Esophagus mucosa (tissue), 1 donor: ENCODE results near the gene FIGLA. TPM values are rescaled to one million over a fixed set of nuclear protein-coding genes. Genes with fewer than 3 reads are reported as not detected.
"Not testable (repeated sequence)": the region's sequence is repeated elsewhere in the genome, so short reads cannot be mapped to it uniquely, and the experiment has no call there.

Experiments used
- ATAC-seq: fragments of 200-7000 bp; cut with Tn5 transposase; one replicate; pipeline ENCODE4 v1.9.1; 2020
- total RNA-seq: library from RNA; stranded (reverse); gene quantifications from one replicate; pipeline ENCODE4 v1.2.4, GENCODE V29; 2023
- donor health status: DM: yes; HTN: yes; CAD: no.

FIGLA gene
- total RNA-seq, 1 donor from 2014 or later: not detected

- peak; percentile 51 for ATAC-seq
Measured at GRCh38 chr2:70743677-70744076, 46.8 kb downstream of the FIGLA start.

DNA sequence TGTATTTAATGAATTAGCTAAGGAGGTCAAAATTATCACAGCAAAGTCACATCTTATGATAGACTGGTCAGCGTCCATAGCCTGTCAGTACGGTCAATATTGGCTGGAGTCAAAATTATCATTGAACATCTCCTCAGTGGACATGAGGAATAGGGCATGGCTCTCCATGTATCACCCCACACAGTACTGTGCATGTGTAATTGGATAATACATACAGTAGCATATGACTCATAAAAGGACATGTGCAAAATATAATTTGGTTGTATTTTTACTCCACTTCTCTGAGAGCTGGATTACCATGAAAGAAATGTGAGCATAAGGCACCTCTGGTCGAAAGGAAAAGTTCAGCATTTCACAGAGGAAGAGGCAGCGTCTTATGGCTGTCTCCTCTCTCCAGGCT is 47.4 kb downstream of the FIGLA start:
- ATAC-seq: no peak

GRCh38 chr2:70739492-70739891 is 51.0 kb downstream of the FIGLA start:
- ATAC-seq: not testable (repeated sequence)

DNA sequence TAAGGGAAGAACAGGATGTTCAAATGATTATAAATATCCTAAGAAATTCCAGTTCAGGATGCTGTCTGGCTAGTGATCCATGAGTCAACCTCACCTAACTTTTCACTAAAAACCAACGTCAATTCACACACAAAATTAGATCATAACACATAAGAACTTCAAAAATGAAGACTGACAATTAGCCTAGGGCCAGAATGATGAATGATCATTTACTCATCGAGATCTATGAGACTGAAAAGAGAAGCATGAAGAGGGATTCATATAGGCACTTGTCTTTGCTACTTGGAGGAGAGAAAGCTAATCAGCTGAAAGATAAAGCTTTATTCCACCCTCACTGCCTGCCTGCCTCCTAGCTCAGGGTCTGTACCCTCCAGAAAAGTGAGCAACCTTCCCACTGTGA is 52.3 kb downstream of the FIGLA start:
- no peak for ATAC-seq

GRCh38 chr2:70735071-70735470 is 55.4 kb downstream of the FIGLA start:
- no peak for ATAC-seq

DNA sequence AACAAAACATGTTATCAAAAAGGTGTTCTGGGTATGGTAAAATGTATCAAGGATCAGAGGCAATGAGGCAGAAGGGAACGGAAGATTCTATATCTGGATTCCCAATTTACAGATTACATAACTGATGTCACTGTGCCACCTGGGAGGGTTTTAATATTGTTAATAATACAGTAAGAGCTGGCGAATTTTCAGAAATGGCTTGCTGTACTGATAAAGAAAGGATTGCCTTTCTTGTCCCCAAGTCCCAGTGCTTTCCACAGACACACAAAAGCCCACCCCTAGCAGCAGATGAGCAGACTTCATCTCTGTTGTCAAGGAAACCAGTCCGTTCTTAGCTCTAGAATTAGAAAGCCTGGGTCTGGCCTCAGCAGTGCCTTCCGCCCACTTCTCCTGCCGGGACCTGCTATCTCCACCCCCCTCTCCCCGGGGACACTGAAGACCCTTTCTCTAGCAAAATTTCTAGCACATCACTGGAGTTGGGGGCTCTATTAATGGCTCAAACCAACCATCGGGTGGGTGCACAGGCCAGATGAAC is 56.7 kb downstream of the FIGLA start:
- no peak for ATAC-seq

GRCh38 chr2:70732766-70733645 is 57.4 kb downstream of the FIGLA start:
- no peak for ATAC-seq

- peak; percentile 87 for ATAC-seq
Measured at GRCh38 chr2:70730730-70731129, 59.7 kb downstream of the FIGLA start.

GRCh38 chr2:70729647-70730046 is 60.8 kb downstream of the FIGLA start:
- ATAC-seq: no peak

GRCh38 chr2:70728128-70728527 is 62.3 kb downstream of the FIGLA start:
- no peak for ATAC-seq

Other genes with a start within 250 kb of the FIGLA start
- 42.6 TPM for gene TGFA, start 236.8 kb downstream of the FIGLA start, total RNA-seq
- gene ADD2, start 22.4 kb downstream of the FIGLA start, total RNA-seq: 0.56 TPM
- gene CLEC4F, start 30.0 kb upstream of the FIGLA start, total RNA-seq: not detected
- not detected for gene CD207, start 45.2 kb upstream of the FIGLA start, total RNA-seq
- 0.76 TPM for gene VAX2, start 109.9 kb upstream of the FIGLA start, total RNA-seq
- gene ATP6V1B1, start 145.3 kb upstream of the FIGLA start, total RNA-seq: 2.4 TPM
- gene ANKRD53, start 188.0 kb upstream of the FIGLA start, total RNA-seq: 0.40 TPM
- gene TEX261, start 204.2 kb upstream of the FIGLA start, total RNA-seq: 36.7 TPM